ENCODE measurements around the gene FCF1.
A peak's percentile ranks its signal among the peaks of the same experiment; 100 is the strongest.
"Not testable (repeated sequence)": the region's sequence is repeated elsewhere in the genome, so short reads cannot be mapped to it uniquely, and the experiment has no call there.

Gene FCF1

DNA sequence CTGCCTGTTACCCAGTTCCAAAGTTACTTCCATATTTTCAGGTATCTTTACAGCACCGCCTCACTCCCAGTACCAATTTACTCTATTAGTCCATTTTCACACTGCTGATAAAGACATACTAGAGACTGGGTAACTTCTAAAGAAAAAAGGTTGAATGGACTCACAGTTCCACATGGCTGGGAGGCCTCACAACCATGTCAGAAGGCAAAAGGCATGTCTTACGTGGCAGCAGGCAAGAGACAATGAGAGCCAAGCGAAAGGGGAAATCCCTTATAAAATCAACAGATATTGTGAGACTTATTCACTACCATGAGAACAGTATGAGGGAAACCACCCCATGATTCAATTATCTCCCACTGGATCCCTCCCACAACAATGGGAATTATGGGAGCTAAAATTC is 9.9 kb upstream of the FCF1 start:
- no peak for DNase-seq

- DNase-seq = no peak
These were observed 8.3 kb upstream of the FCF1 start for GRCh38 chr14:74704656-74705055.

DNA sequence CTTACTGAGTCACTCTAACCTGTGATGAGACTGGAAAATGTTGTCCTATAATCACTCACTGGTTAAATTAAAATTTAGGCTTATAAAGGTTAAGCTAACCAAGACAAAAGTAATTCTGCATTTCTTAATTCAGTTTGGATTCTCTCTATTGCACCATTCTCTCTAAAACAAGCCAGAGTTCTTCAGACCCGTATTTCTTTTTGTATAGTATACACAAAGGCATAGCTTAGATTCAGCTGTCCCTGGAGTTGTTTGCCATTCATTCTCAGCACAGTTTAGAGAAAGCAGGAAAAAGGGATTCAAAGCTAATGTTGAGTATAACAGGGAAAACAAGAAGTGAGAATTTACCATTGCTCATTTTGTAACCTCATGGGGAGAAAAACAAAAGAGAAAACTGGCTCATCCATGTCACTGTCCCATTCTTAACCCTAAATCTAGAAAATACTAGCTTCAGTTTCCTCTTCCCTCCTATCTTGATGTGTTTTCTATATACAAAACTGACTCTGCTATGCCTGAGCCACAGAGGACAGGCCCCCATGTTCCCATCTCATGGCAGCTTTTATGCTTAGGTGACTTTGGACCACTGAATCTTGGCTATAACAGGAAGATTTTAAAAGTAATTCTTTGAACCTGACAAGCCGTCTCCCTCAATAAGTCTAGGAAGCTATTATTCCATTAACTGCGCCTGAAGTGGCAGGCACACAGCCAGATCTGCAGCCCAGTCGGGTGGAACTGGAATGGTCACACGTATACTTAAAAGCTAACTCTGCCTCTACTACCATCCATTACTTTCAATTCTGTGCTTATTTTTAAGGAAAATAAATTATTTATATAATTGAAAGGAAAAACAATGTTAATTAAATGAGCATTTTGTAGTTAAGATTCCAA is 7.1 kb upstream of the FCF1 start:
- DNase-seq = no peak

- DNase-seq = no peak
These were observed 2.5 kb upstream of the FCF1 start for GRCh38 chr14:74710480-74710879.

GRCh38 chr14:74711651-74712050 is 1.3 kb upstream of the FCF1 start:
- DNase-seq = no peak

DNA sequence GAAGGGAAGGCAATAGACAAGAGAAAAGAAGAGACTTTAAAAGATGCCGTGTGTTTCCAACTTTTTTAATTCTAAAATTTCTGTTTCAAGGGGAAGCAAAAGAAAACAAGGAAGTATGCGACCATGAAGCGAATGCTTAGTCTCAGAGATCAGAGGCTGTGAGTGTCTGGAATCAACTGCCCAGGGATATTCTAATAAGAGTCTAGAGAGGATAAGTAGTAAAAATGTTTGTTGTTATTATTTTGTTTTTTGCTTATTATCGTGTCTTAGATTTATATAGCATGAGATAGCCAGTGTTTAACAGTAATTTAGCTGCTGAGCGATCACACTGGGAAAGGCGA is 421 bp downstream of the FCF1 start:
- DNase-seq = no peak

DNA sequence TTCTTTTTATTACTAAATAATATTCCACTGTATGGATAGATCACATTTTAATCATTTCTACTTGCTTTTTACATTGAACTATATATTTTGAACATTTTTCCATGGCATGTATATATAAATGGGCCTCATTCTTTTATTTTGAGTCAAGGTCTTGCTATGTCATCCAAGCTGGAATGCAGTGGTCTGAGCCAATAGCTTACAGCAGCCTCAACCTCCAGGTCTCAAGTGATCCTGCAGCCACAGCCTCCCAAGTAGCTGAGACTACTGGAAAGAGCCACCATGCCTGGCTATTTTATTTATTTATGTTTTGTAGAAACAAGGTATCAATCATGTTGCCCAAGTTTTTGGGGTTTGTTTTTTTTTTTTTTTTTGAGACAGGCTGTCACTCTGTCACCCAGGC is 7.6 kb downstream of the FCF1 start:
- DNase-seq = no peak

DNA sequence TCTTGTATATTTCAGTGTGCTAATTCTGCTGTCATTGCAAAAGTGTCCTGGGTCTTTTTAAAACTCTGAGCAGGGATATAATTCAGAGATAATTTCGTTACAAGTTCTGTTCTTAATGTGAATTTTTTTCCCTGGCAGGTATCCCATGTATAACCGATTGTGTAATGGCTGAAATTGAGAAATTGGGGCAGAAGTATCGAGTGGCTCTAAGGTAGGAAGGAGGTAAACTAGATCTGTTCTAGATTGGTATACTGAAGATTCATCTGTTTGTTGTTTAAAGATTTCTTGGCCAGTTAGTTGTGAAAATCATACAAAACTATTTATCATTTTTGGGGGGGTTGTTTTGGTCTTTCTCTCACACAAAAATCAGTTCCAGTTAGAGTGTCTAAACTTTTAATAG is 10.2 kb downstream of the FCF1 start:
- no peak for DNase-seq

DNA sequence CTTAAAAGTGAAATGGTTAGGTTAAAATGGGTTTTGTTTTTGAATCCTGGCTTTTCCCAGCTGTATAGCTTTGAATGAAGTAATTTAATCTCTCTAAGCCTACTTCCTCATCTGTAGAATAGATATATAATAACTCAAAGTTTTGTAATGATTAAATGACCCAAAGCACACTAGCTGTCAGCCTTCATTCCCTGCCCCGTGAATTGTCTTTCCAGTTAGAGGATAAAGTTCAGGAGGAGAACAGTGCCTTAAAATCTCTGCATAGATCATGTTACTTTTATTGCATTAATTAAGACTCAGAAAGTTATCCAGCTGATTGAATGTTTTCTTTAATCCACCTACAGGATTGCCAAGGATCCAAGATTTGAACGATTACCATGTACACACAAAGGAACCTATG is 19.4 kb downstream of the FCF1 start:
- no peak for DNase-seq

GRCh38 chr14:74733221-74733620 is 20.3 kb downstream of the FCF1 start:
- no peak for DNase-seq

DNA sequence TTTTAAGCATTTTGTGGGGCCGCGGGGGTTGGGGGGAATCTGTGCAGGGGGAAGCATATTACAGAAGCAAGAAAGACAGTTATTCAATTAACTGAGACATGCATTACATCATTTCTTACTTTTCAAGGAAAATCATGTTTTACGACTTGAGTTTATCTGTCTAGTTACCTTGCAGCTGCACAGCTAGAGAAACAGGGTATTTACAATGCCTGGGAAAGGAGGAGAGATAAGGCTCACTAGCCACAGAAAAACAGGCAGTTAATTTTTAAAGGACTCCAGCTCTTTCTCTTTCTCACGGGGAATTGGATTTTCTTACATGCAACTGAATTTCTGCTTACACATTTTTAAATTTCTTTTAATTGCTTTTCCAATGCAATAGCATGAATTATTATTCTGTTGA is 22.2 kb downstream of the FCF1 start:
- DNase-seq = no peak

DNA sequence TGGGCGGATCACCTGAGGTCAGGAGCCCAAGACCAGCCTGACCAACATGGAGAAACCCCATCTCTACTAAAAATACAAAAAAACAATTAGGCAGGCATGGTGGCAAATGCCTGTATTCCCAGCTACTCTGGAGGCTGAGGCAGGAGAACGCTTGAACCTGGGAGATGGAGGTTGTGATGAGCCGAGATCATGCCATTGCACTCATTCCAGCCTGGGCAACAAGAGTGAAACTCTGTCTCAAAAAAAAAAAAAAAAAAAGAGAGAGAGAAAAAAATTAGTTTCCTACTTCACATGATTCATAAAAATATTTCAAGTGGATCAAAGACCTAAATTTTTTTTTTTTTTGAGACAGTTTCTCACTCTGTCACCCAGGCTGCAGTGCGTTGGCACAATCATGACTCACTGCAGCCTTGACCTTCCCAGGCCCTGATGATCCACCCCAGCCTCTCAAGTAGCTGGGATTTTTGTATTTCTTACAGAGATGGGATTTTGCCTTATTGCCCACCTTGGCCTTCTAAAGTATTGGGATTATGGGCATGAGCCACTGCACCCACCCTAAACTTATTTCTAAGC is 24.9 kb downstream of the FCF1 start:
- DNase-seq = no peak

GRCh38 chr14:74739293-74740030 is 26.5 kb downstream of the FCF1 start:
- DNase-seq = no peak

DNA sequence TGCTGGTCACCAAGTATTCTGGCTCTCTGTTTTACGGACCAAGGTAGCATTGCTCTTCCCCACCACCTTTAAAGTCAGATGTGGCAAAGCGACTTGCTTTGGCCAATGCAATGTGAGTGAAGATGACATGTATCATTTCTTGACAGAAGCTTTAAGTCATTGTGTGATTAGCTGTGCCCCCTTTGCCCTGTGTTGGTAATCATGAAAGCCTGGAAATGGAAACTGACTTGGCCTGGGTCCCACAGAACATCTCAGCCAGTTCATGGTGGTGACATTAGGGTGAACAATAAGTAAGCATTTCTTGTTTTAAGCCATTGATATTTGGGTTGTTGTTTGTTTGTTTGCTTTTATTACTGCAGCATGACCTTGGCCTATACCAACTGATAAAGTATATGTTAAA is 34.3 kb downstream of the FCF1 start:
- DNase-seq = no peak

DNA sequence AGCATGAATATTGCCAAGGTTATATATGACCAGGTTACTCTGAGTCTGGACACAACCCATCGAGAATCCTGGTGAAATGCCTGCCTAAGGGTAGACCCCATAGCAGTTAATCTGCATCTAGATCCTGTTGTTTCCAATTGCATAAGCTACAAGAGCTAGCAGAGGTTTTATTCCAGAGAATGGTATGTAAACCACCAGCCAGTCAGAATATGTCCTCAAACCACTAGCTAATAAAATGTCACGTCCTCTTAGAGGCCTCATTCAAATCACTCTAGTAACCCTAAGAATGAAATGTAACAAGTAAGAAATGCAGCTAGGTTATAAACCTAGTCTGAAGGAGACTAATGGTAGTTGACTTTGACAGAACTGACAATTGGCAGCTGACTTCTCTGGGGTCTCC is 41.2 kb downstream of the FCF1 start:
- no peak for DNase-seq

GRCh38 chr14:74754899-74755298 is 42.0 kb downstream of the FCF1 start:
- DNase-seq = no peak

GRCh38 chr14:74756326-74756725 is 43.4 kb downstream of the FCF1 start:
- DNase-seq = no peak

DNA sequence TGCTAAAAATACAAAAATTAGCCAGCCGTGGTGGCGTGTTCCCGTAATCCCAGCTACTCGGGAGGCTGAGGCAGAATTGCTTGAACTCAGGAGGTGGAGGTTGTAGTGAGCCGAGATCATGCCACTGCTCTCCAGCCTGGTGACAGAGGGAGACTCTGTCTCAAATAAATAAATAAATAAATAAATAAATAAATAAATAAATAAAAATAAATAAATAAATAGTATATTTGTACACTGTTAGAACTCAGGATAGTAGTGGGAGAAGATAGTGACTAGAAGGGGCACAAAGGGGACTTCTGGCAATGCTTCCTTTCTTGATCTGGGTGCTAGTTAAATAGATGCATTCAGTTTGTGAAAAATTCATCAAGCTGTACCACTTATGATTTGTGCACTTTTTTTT is 45.6 kb downstream of the FCF1 start:
- not testable (repeated sequence) for DNase-seq

GRCh38 chr14:74762917-74763802 is 50.2 kb downstream of the FCF1 start, which contains the start of gene YLPM1:
Gene YLPM1, plus strand, starts transcription at chr14:74763316. Its CDS starts 174 bp downstream, at chr14:74763490.
- peak; percentile 98 for DNase-seq

- peak; percentile 25 for DNase-seq
These were observed 51.0 kb downstream of the FCF1 start for GRCh38 chr14:74763803-74764531.

DNA sequence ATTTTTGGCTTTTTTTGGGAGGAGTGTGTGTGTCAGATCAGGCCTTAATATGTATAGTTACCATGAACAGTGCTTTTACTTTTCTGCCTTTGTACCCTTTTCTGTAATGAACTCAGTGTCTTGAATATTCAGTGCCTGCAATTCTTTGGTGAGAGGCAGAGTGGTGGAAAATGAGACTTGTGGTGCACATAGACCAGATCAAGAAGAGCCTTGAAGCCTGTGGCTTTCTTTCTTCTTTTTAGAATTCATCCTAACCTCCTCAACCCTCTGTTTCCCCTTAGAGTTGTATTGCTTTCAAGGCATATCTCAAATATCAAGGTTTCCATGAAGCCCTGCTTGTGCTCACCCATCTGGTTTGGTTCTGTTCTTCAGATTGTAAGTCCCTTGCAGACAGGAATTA is 52.8 kb downstream of the FCF1 start:
- DNase-seq = peak; percentile 33

- DNase-seq = no peak
These were observed 58.5 kb downstream of the FCF1 start for GRCh38 chr14:74771399-74771798.

All from CD4-positive, alpha-beta T cell treated with Interleukin-17A for 1 hour (primary cell).